Ascending aorta (tissue), 2 donors: Measurements from ENCODE around the gene NKD1. TPM values are rescaled to one million over a fixed set of nuclear protein-coding genes. Genes with fewer than 3 reads are reported as not detected.

Experiments used
- DNase-seq, 2 donors: peaks; one replicate each; pipeline ENCODE4 v3.0.0-alpha.2; 2019; ENCODE audit warnings: low spot score in 2 of 2
- H3K27ac ChIP-seq, 2 donors: fragments of 200-600 bp; sonication (generic); one replicate each; pipeline ENCODE4 v1.5.1; 2016 to 2017; ENCODE audit warnings: mild to moderate bottlenecking in 1 of 2
- H3K27me3 ChIP-seq: fragments of 200-600 bp; sonication (generic); one replicate; pipeline ENCODE4 v1.5.1; 2017
- H3K36me3 ChIP-seq, 2 donors: fragments of 200-600 bp; sonication (generic); one replicate each; pipeline ENCODE4 v1.5.1; 2016
- H3K4me1 ChIP-seq, 2 donors: fragments of 200-600 bp; sonication (generic); one replicate each; pipeline ENCODE4 v1.5.1; 2016 to 2017; ENCODE audit warnings: mild to moderate bottlenecking in 1 of 2
- H3K4me3 ChIP-seq, 2 donors: fragments of 200-600 bp; sonication (generic); one replicate each; pipeline ENCODE4 v1.5.1; 2016 to 2017; ENCODE audit warnings: mild to moderate bottlenecking in 1 of 2
- H3K9me3 ChIP-seq, 2 donors: fragments of 200-600 bp; sonication (generic); one replicate each; pipeline ENCODE4 v1.5.1; 2016
- intact Hi-C: fragments of 100-400 bp; cut with DNase I; formaldehyde crosslinking; loops from one replicate; pipeline ENCODE4 v1.15.1; 2023
- total RNA-seq: library from RNA; depleted of rRNA; stranded (reverse); fragments of >200 nt; gene quantifications from one replicate; pipeline ENCODE4 v1.1.0, GENCODE V29; 2016
- TF ChIP-seq, protein P1 (sequence below), 3 experiments: fragments of 200-600 bp in 2 of 3; fragments of 450-650 bp in 1 of 3; sonication (generic) in 2 of 3; IDR thresholded peaks; one replicate each; pipeline ENCODE4 v1.5.1; 2016 to 2019; ENCODE audit warnings: antibody characterized with exemption in 3 of 3, mild to moderate bottlenecking in 1 of 3, moderate library complexity in 1 of 3

NKD1 gene
- total RNA-seq, 1 donor from 2014 or later, result 33.2 TPM

DNA sequence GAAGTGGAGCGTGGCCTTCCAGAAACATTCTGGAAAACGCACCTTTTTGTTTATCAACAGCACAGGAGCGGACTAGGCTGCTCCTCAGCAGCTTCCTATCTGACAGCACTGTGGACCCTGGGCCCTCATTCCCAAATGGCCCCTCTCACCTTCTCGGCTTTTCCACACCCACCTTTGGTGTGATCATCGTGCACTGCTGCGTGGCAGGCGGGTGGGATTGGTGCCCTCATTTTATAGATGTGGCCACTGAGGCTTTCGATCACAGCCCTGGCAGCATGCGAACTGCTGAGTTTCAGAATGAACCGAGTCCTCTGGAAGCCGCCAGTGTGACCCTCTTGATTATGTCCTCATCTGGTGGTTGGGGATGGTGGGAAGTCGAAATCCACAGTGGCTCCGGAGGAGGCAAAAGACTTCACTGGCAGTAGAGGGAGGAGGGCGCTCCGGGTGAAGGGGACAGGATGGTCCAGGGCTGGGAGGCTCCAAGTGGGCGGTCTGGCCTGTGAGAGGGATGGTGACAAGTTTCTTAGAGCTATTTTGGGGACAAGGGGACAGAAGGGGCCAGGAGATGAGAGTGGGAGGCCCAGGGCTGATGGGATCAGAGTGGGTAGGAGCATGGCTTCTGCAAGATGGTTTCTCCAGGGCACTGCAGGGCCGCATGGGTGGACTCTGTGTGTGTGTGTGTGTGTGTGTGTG, 49.5 kb downstream of the NKD1 start:
- TF ChIP-seq, protein P1, sequence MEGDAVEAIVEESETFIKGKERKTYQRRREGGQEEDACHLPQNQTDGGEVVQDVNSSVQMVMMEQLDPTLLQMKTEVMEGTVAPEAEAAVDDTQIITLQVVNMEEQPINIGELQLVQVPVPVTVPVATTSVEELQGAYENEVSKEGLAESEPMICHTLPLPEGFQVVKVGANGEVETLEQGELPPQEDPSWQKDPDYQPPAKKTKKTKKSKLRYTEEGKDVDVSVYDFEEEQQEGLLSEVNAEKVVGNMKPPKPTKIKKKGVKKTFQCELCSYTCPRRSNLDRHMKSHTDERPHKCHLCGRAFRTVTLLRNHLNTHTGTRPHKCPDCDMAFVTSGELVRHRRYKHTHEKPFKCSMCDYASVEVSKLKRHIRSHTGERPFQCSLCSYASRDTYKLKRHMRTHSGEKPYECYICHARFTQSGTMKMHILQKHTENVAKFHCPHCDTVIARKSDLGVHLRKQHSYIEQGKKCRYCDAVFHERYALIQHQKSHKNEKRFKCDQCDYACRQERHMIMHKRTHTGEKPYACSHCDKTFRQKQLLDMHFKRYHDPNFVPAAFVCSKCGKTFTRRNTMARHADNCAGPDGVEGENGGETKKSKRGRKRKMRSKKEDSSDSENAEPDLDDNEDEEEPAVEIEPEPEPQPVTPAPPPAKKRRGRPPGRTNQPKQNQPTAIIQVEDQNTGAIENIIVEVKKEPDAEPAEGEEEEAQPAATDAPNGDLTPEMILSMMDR (IDR thresholded peaks at IDR 0.05), result no peak
- intact Hi-C loops, result no loop called here
- H3K4me1 ChIP-seq, result peaks cover 34 to 53% of the 10 kb centered on the region in 2 donors

DNA sequence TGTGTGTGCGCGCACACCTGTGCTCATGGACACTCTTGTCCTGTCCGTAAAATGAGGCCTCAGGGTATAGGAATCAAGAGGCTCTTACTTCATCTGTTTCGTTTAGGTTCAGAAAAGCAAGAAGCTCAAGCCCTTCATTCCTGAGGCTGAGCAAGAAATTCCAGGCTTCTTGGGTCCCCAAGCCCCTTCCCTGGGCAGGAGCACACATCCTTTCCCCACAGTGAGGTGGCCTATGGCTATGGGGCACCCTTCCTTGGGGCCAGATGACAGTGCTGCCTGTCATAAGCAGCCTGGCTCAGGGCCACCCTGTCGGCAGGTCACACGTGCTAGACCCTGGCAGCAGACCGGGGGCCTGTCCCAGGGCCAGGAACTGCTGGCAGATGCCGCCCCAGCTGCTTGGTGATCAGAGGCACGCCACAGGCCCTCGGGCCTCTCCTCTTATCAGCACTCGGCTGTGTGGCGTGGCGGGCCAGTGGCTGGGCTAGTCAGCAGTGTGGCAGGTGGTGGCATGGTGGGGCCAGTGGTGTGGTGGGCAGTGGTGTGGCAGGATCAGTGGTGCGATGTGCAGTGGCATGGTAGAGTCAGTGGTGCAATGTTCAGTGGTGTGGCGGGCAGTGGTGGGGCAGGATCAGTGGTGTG, 50.2 kb downstream of the NKD1 start:
- H3K27ac ChIP-seq, result peak overlapping the region; percentile 43 to 85
- intact Hi-C loops, result no loop called here

More for the DNA sequence above, 49.5 kb downstream of the NKD1 start:
- Histone ChIP-seq H3K27ac (peak overlapping the region; percentile 43 to 85), H3K9me3 (no peaks in the 10 kb centered on the region), H3K4me3 (no peak overlapping the region), H3K36me3 (no peaks in the 10 kb centered on the region), H3K27me3 (no peaks in the 10 kb centered on the region)
- DNase-seq, result no peak

DNA sequence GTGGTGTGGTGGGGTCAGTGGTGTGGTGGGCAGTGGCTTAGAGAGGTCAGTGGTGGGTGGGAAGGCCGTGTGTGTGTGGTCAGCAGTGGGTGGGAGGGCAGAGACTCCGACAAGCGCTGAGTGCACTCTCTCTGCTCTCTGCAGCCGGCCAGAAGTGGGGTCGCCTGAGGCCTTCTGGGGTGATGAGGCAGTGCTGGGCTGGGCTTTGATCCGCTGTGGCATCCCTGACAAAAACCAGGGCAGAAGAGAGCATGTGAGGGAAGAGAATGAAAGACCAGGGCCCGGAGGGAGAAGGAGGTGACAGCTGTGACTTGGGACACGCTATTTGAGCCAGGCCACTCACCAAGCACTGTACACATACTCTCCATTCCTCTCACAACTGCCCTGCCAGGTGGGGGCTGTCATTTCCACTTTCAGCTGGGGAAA, 50.8 kb downstream of the NKD1 start:
- H3K36me3 ChIP-seq, result no peaks in the 10 kb centered on the region
- TF ChIP-seq, protein P1 (IDR thresholded peaks at IDR 0.05), result no peak
- H3K4me1 ChIP-seq, result peaks cover 42 to 57% of the 10 kb centered on the region in 2 donors
- peak overlapping the region; percentile 43 to 85 for H3K27ac ChIP-seq
- no peak for DNase-seq
- no peaks in the 10 kb centered on the region for H3K27me3 ChIP-seq
- H3K4me3 ChIP-seq, result no peak overlapping the region
- H3K9me3 ChIP-seq, result no peaks in the 10 kb centered on the region
- intact Hi-C loops, result no loop called here

More for the DNA sequence above, 50.2 kb downstream of the NKD1 start:
- H3K36me3 ChIP-seq, result no peaks in the 10 kb centered on the region
- H3K4me3 ChIP-seq, result no peak overlapping the region
- TF ChIP-seq, protein P1 (IDR thresholded peaks at IDR 0.05), result no peak
- peak in 1 of 2 donors; percentile 83 for DNase-seq
- H3K4me1 ChIP-seq, result peaks cover 40 to 53% of the 10 kb centered on the region in 2 donors
- no peaks in the 10 kb centered on the region for H3K27me3 ChIP-seq
- no peaks in the 10 kb centered on the region for H3K9me3 ChIP-seq

DNA sequence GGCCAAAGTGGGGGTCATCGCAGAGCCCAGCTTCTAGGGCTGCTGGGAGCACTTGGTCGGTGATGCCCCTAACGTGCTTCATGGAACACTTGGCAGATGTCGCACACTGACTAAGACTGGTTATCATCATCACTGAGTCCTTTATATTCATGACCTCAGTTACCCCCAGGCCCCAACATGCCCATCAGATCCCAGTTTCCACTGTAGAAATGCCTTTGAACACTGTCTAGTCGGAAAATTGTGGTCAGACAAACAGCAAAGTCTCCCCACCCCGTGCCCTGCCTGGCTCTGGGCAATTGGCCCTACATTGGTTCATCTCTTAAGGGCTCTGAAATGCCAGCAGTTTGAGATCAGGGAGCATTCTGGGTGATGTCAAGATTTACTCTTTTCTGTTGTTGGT, 51.3 kb downstream of the NKD1 start:
- peak overlapping the region; percentile 30 to 85 for H3K27ac ChIP-seq
- H3K36me3 ChIP-seq, result no peaks in the 10 kb centered on the region
- intact Hi-C loops, result no loop called here
- no peaks in the 10 kb centered on the region for H3K27me3 ChIP-seq
- H3K4me3 ChIP-seq, result no peak overlapping the region
- TF ChIP-seq, protein P1 (IDR thresholded peaks at IDR 0.05), result no peak
- no peaks in the 10 kb centered on the region for H3K9me3 ChIP-seq
- H3K4me1 ChIP-seq, result peaks cover 42 to 61% of the 10 kb centered on the region in 2 donors
- DNase-seq, result no peak

DNA sequence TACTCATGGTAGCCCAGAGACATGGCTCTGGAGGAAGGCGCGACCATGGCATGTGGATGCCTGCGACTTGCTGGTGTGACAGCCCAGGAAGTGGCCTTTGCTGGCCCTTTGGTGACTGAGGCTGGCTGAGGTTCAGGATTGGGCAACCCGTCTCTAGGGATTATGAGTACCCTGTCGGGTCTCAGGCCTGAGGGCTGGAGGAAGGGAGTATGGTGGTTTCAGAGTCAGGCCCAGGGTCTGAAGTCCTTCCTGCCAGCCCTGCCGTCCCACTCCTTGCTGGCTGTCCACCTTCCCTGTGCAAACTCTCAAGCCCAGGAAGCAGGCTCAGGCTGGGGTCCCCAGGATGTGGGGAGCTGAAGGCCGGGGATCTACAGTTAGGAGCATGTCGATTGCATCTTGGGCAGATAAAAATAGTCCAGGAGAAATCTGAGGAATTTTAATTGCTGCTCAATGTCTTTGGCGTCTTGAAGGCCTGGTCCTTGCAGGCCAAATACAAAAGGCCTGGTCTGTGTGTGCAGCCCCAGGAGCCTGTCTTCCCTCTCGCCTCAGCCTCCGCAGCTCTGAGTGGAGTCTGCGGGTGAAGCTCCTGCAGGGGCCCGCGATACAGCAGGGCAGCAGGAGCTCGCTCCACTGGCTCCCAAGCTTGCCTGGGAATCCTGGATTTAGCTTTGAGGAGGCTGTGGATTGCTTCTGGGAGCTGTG, 52.5 kb downstream of the NKD1 start:
- Histone ChIP-seq H3K36me3 (no peaks in the 10 kb centered on the region), H3K27ac (peak overlapping the region; percentile 85 to 93), H3K4me3 (no peak overlapping the region), H3K4me1 (peaks cover 42 to 68% of the 10 kb centered on the region in 2 donors), H3K27me3 (no peaks in the 10 kb centered on the region), H3K9me3 (no peaks in the 10 kb centered on the region)
- intact Hi-C loops, result no loop called here
- TF ChIP-seq, protein P1 (IDR thresholded peaks at IDR 0.05), result no peak
- no peak for DNase-seq
